SU-DHL-6 (cell line): ENCODE results near the gene MPV17L2.

Experiments
- EZH2phosphoT487 ChIP-seq: fragments of 200-600 bp; sonication (generic), shearing (Covaris generic); conservative IDR thresholded peaks from 2 replicates; pipeline ENCODE4 v1.6.1; 2018; ENCODE audit warnings: mild to moderate bottlenecking, antibody characterized with exemption, low read length, moderate library complexity, mixed read lengths
- TF ChIP-seq, protein P1 (sequence below): fragments of 200-600 bp; sonication (generic); IDR thresholded peaks from one replicate; pipeline ENCODE4 v1.5.1; 2017; ENCODE audit warnings: antibody characterized with exemption, mild to moderate bottlenecking, low read length, moderate library complexity; ENCODE audit not compliant: insufficient read depth, poor library complexity, severe bottlenecking

- TF ChIP-seq, protein P1, sequence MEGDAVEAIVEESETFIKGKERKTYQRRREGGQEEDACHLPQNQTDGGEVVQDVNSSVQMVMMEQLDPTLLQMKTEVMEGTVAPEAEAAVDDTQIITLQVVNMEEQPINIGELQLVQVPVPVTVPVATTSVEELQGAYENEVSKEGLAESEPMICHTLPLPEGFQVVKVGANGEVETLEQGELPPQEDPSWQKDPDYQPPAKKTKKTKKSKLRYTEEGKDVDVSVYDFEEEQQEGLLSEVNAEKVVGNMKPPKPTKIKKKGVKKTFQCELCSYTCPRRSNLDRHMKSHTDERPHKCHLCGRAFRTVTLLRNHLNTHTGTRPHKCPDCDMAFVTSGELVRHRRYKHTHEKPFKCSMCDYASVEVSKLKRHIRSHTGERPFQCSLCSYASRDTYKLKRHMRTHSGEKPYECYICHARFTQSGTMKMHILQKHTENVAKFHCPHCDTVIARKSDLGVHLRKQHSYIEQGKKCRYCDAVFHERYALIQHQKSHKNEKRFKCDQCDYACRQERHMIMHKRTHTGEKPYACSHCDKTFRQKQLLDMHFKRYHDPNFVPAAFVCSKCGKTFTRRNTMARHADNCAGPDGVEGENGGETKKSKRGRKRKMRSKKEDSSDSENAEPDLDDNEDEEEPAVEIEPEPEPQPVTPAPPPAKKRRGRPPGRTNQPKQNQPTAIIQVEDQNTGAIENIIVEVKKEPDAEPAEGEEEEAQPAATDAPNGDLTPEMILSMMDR, result no peak
- no peak for TF ChIP-seq EZH2phosphoT487
Observed at GRCh38 chr19:18221815-18222725, 29.1 kb downstream of the MPV17L2 start.
